Endothelial cell of umbilical vein (primary cell): ENCODE data around the gene KRTAP5-1. TPM values are rescaled to one million over a fixed set of nuclear protein-coding genes. Genes with fewer than 3 reads are reported as not detected.
"Not testable (repeated sequence)": the region's sequence is repeated elsewhere in the genome, so short reads cannot be mapped to it uniquely, and the experiment has no call there.

Experiments used
- BruUV-seq: library from RNA; stranded (reverse); fragments of 400-500 nt; replicated peaks from 2 replicates; lab custom pipeline; 2021; lab: Mats Ljungman, UMichigan
- CTCF ChIA-PET: fragments of 300-600, 350-600 bp; sonication (Branson Sonifier 250); formaldehyde crosslinking; loops from one replicate; lab custom pipeline; 2021; ENCODE audit warnings: antibody characterized with exemption, inconsistent platforms; lab: Charles Lee
- POLR2A ChIA-PET: fragments of 300-600, 350-600 bp; sonication (Branson Sonifier 250); formaldehyde crosslinking; loops from one replicate; lab custom pipeline; 2021; ENCODE audit warnings: antibody characterized with exemption, inconsistent platforms; lab: Charles Lee
- DNase-seq: peaks from one replicate; pipeline ENCODE4 v3.0.0-alpha.2; 2011; ENCODE audit warnings: low read depth, low spot score
- FAIRE-seq: peaks from 2 replicates; lab custom pipeline; 2011; peaks lifted over from hg19 to GRCh38; lab: Jason Lieb, UNC
- H2AFZ ChIP-seq: 2 replicates; pipeline ENCODE4 v1.6.0; 2012; ENCODE audit warnings: low read depth, low read length, control low read depth, inconsistent platforms
- H3K27ac ChIP-seq: 2 replicates; pipeline ENCODE4 v1.5.1; 2011; ENCODE audit warnings: low read depth, mild to moderate bottlenecking, control low read depth, low read length, moderate library complexity; ENCODE audit not compliant: insufficient read depth
- H3K27me3 ChIP-seq, 2 experiments: 2 replicates each; pipeline versions ENCODE4 v1.6.0 to v1.6.1; 2011; ENCODE audit warnings: low read length in 2 of 2, mixed read lengths in 1 of 2; ENCODE audit not compliant: control insufficient read depth in 2 of 2, insufficient read depth in 2 of 2
- H3K36me3 ChIP-seq, 2 experiments: 2 replicates in 1 of 2; 3 replicates in 1 of 2; pipeline ENCODE4 v1.5.1; 2011; ENCODE audit warnings: low read length in 2 of 2, mild to moderate bottlenecking in 1 of 2, moderate library complexity in 1 of 2; ENCODE audit not compliant: control insufficient read depth in 2 of 2, insufficient read depth in 2 of 2; ENCODE audit errors: extremely low read depth in 1 of 2
- H3K4me1 ChIP-seq: 3 replicates; pipeline ENCODE4 v1.5.1; 2011; ENCODE audit warnings: mild to moderate bottlenecking, low read length; ENCODE audit not compliant: control insufficient read depth, insufficient read depth; ENCODE audit errors: extremely low read depth
- H3K4me2 ChIP-seq: 2 replicates; pipeline ENCODE4 v1.6.1; 2011; ENCODE audit warnings: low read length, control low read depth, mixed read lengths; ENCODE audit not compliant: insufficient read depth
- H3K4me3 ChIP-seq, 3 experiments: fragments of 200-600 bp in 1 of 3; sonication (generic), shearing (Covaris generic) in 1 of 3; replicated peaks in 1 of 3; 2 replicates each; pipeline ENCODE4 v1.5.1; 2011 to 2016; ENCODE audit warnings: control low read depth in 3 of 3, low read length in 3 of 3, mild to moderate bottlenecking in 2 of 3, inconsistent platforms in 1 of 3, low read depth in 1 of 3, moderate library complexity in 1 of 3; ENCODE audit not compliant: insufficient read depth in 1 of 3
- H3K79me2 ChIP-seq: 2 replicates; pipeline ENCODE4 v1.6.0; 2012; ENCODE audit warnings: low read length, inconsistent platforms; ENCODE audit not compliant: control insufficient read depth, insufficient read depth
- H3K9ac ChIP-seq: replicated peaks from 2 replicates; pipeline ENCODE3; 2011; ENCODE audit warnings: low read length, control low read depth; ENCODE audit not compliant: insufficient read depth; ENCODE audit errors: extremely low read depth
- H3K9me1 ChIP-seq: replicated peaks from 3 replicates; pipeline ENCODE4 v1.6.0; 2011; ENCODE audit warnings: mild to moderate bottlenecking, low read length; ENCODE audit not compliant: control insufficient read depth, insufficient read depth; ENCODE audit errors: extremely low read depth
- H3K9me3 ChIP-seq: replicated peaks from 2 replicates; pipeline ENCODE4 v1.5.1; 2012; ENCODE audit warnings: low read length, inconsistent platforms; ENCODE audit not compliant: control insufficient read depth, insufficient read depth
- H4K20me1 ChIP-seq: replicated peaks from 2 replicates; pipeline ENCODE3; 2011; ENCODE audit warnings: mild to moderate bottlenecking, low read length; ENCODE audit not compliant: control insufficient read depth, insufficient read depth; ENCODE audit errors: extremely low read depth
- CTCF ChIP-seq, 2 donors: IDR thresholded peaks; 1 replicate in 1 of 2; 2 replicates in 1 of 2; pipeline ENCODE4 v1.5.1; 2011; ENCODE audit warnings: low read length in 2 of 2, mild to moderate bottlenecking in 2 of 2, moderate library complexity in 2 of 2, control low read depth in 1 of 2, inconsistent platforms in 1 of 2, low read depth in 1 of 2; ENCODE audit not compliant: insufficient read depth in 1 of 2; ENCODE audit errors: extremely low read depth in 1 of 2
- EZH2 ChIP-seq: IDR thresholded peaks from 2 replicates; pipeline ENCODE4 v1.6.1; 2012; ENCODE audit warnings: borderline replicate concordance, low read depth, mild to moderate bottlenecking, moderate library complexity, low read length, inconsistent platforms; ENCODE audit not compliant: severe bottlenecking
- FOS ChIP-seq: IDR thresholded peaks from 2 replicates; pipeline ENCODE4 v1.6.1; 2011; ENCODE audit warnings: mild to moderate bottlenecking, low read length, moderate library complexity, borderline replicate concordance; ENCODE audit not compliant: insufficient read depth
- GATA2 ChIP-seq: IDR thresholded peaks from 2 replicates; pipeline ENCODE4 v1.7.0; 2011; ENCODE audit warnings: low read depth, mild to moderate bottlenecking, moderate library complexity, mixed read lengths, low read length; ENCODE audit not compliant: insufficient read length, insufficient read depth
- JUN ChIP-seq: IDR thresholded peaks from 2 replicates; pipeline ENCODE4 v1.6.1; 2011; ENCODE audit warnings: borderline replicate concordance, low read depth; ENCODE audit not compliant: insufficient read length, insufficient read depth
- MAX ChIP-seq: IDR thresholded peaks from 2 replicates; pipeline ENCODE4 v1.6.1; 2011; ENCODE audit not compliant: insufficient read depth, insufficient read length
- MYC ChIP-seq: IDR thresholded peaks from one replicate; pipeline ENCODE4 v1.6.1; 2011; ENCODE audit warnings: mild to moderate bottlenecking, low read depth, low read length
- POLR2A ChIP-seq: IDR thresholded peaks from 2 replicates; pipeline ENCODE4 v1.6.1; 2012; ENCODE audit warnings: low read depth, mild to moderate bottlenecking, control low read depth, low read length
- POLR2AphosphoS5 ChIP-seq: IDR thresholded peaks from 2 replicates; pipeline ENCODE4 v1.6.1; 2012; ENCODE audit warnings: low read depth, mild to moderate bottlenecking, control low read depth, low read length, moderate library complexity; ENCODE audit not compliant: insufficient read depth
- dilution Hi-C: fragments of 300-500 bp; cut with MboI; formaldehyde crosslinking; loops from one replicate; pipeline ENCODE4 v1.15.0; 2019; ENCODE audit warnings: low sequenced_read_pairs; ENCODE audit not compliant: extremely low pct_ligation_motif_present
- intact Hi-C: fragments of 100-400 bp; cut with micrococcal nuclease; formaldehyde crosslinking; loops from one replicate; pipeline ENCODE4 v1.10.0; 2022
- polyA plus RNA-seq, 4 experiments: library from polyadenylated mRNA; depleted of rRNA in 3 of 4; stranded (reverse) in 3 of 4; unstranded in 1 of 4; fragments of >200 nt; gene quantifications; 2 replicates each; pipeline versions ENCODE4 v1.2.1 to v1.2.3, GENCODE V29; 2011 to 2012; ENCODE audit warnings: missing spikeins in 1 of 4
- total RNA-seq: library from RNA; stranded (reverse); gene quantifications from 2 replicates; pipeline ENCODE4 v1.2.3, GENCODE V29; 2021

The KRTAP5-1 gene
- total and polyA plus RNA-seq, 2 donors (not counting 3 experiments of a cell fraction or from before 2014, with no cell fraction given), result not detected

GRCh38 chr11:1603629-1604028 is 18.5 kb upstream of the KRTAP5-1 start:
- Histone ChIP-seq H3K79me2 (no peaks in the 10 kb centered on the region), H3K27me3 (peaks cover 0 to 2% of the 10 kb centered on the region in 2 experiments), H3K9me3 (no peaks in the 10 kb centered on the region), H3K4me1 (no peaks in the 10 kb centered on the region), H3K4me3 (no peak overlapping the region), H4K20me1 (no peaks in the 10 kb centered on the region), H3K9me1 (no peaks in the 10 kb centered on the region), H2AFZ (no peak overlapping the region), H3K36me3 (no peaks in the 10 kb centered on the region), H3K4me2 (no peak overlapping the region), H3K27ac (no peak overlapping the region), H3K9ac (no peak overlapping the region)
- ChIA-PET CTCF (no interaction called here), POLR2A (no interaction called here)
- no peak for TF ChIP-seq MYC
- no peak for TF ChIP-seq POLR2A
- no peak for TF ChIP-seq EZH2
- no peak for TF ChIP-seq GATA2
- no peak for TF ChIP-seq FOS
- TF ChIP-seq POLR2AphosphoS5, result no peak
- TF ChIP-seq MAX, result no peak
- no peak for TF ChIP-seq CTCF (IDR thresholded peaks at IDR 0.05; ENCODE audit: extremely low read depth in 1 of 2, insufficient read depth in 1 of 2, low read depth in 1 of 2, low read length in 2 of 2)
- TF ChIP-seq JUN, result no peak
- FAIRE-seq, result no peak
- intact Hi-C loops, result no loop called here
- no TSS peak for BruUV-seq
- dilution Hi-C loops, result no loop called here
- DNase-seq, result no peak

- H3K9me1 ChIP-seq, H3K4me1 ChIP-seq, H3K4me3 ChIP-seq, DNase-seq, dilution Hi-C loops, CTCF ChIA-PET, H2AFZ ChIP-seq, H3K79me2 ChIP-seq, H3K27me3 ChIP-seq, H3K9ac ChIP-seq, FAIRE-seq, POLR2A ChIA-PET, H3K4me2 ChIP-seq, H3K9me3 ChIP-seq, H3K27ac ChIP-seq, BruUV-seq, H3K36me3 ChIP-seq, intact Hi-C loops, H4K20me1 ChIP-seq: not testable (repeated sequence)
These were observed 16.6 kb upstream of the KRTAP5-1 start for GRCh38 chr11:1601663-1602062.
